ENCODE results near the gene PARP9. TPM values are rescaled to one million over a fixed set of nuclear protein-coding genes. Genes with fewer than 3 reads are reported as not detected.
"Not testable (repeated sequence)": the region's sequence is repeated elsewhere in the genome, so short reads cannot be mapped to it uniquely, and the experiment has no call there.

The PARP9 gene
- total RNA-seq, 1 donor from 2014 or later: 33.9 TPM

GRCh38 chr3:122535964-122536631, 28.0 kb downstream of the PARP9 start:
- intact Hi-C loops (cut with DNase I): no loop called here
- ATAC-seq: no peak
- DNase-seq (ENCODE audit: low spot score): no peak

GRCh38 chr3:122533931-122534334, 30.2 kb downstream of the PARP9 start:
- ATAC-seq: no peak

GRCh38 chr3:122533480-122533879, 30.6 kb downstream of the PARP9 start:
- DNase-seq (ENCODE audit: low spot score): no peak
- no peak for ATAC-seq
- intact Hi-C loops (cut with DNase I): no loop called here

More at GRCh38 chr3:122533931-122534334, 30.2 kb downstream of the PARP9 start:
- intact Hi-C loops (cut with DNase I): no loop called here
- no peak for DNase-seq (ENCODE audit: low spot score)

GRCh38 chr3:122530164-122530563, 33.9 kb downstream of the PARP9 start:
- intact Hi-C loops (cut with DNase I): no loop called here
- ATAC-seq: no peak

GRCh38 chr3:122523317-122523716, 40.8 kb downstream of the PARP9 start:
- no peak for ATAC-seq
- no peak for DNase-seq (ENCODE audit: low spot score)
- intact Hi-C loops (cut with DNase I): no loop called here

More at GRCh38 chr3:122530164-122530563, 33.9 kb downstream of the PARP9 start:
- no peak for DNase-seq (ENCODE audit: low spot score)

GRCh38 chr3:122520861-122521260, 43.2 kb downstream of the PARP9 start:
- DNase-seq (ENCODE audit: low spot score) (no peak), ATAC-seq (no peak)
- intact Hi-C loops (cut with DNase I): no loop called here

GRCh38 chr3:122519693-122520092, 44.4 kb downstream of the PARP9 start:
- ATAC-seq (no peak), DNase-seq (ENCODE audit: low spot score) (no peak)
- intact Hi-C loops (cut with DNase I): no loop called here

- intact Hi-C loops (cut with DNase I): no loop called here
- DNase-seq (ENCODE audit: low spot score) (no peak), ATAC-seq (no peak)
Measured at GRCh38 chr3:122516846-122517360, 47.2 kb downstream of the PARP9 start.

GRCh38 chr3:122515870-122516269, 48.2 kb downstream of the PARP9 start:
- ATAC-seq: no peak
- no peak for DNase-seq (ENCODE audit: low spot score)
- intact Hi-C loops (cut with DNase I): no loop called here

DNA sequence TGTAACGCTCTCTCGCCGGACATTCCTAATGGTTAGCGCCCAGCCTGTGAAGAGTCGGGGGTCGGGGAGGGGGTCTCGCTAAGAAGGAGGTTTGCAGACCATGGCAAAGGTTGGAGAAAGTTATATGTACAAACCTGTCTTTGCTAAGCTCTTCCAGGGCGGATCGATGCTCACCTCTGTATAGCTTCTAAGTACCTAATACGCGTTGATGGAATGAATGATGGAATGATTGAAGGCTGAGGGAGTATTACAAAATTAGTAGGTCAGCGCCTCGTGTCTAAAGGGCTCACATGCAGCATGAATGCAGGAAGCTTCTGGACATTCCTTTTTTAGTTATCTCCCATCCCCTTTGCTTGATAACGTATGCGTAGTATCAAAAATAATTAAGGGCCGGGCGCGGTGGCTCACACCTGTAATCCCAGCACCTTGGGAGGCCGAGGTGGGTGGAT, 49.1 kb downstream of the PARP9 start:
- intact Hi-C loops (cut with DNase I): no loop called here
- DNase-seq (ENCODE audit: low spot score) (no peak), ATAC-seq (no peak)

- intact Hi-C loops (cut with DNase I): no loop called here
- ATAC-seq (peak; percentile 98), DNase-seq (ENCODE audit: low spot score) (peak; percentile 90)
Measured at GRCh38 chr3:122514123-122515019, 49.7 kb downstream of the PARP9 start, which contains the start of gene KPNA1. Gene KPNA1 (minus strand): TSS chr3:122514939. CDS start chr3:122496565, 18,374 bp downstream.

DNA sequence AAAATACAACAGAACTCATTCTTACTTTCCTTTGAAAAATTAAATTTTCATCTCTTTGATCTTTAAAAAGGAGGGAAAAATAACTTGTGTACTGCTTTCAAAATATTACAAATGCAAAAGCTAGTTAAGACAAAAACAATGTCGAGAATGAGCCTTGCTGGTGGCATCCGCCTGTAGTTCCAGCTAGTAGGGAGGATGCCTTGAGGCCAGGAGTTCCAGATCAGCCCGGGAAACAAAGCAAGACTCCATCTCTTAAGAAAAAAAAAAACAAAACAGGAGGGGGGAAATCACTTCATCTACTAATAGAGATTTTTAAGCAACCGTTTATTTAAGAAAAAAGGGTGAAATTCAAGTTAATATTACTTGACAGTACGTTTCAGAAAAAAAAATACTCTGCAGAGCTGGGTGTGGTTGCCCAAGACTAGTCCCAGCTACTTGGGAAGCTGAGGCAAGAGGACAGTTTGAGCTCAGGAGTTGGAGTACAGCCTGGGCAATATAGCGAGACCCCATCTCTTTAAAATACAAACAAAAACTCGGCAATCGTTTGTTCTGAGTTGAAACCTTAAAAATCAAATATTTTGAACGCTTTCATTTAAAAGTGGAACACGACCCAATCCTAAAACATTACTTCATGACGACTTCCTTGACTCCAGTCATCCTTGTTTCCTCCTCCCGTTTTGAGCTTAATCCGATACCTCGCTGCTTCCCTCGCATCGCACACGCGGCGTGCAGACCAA, 50.5 kb downstream of the PARP9 start:
- intact Hi-C loops (cut with DNase I): no loop called here
- DNase-seq (ENCODE audit: low spot score) (no peak), ATAC-seq (no peak)

- no peak for DNase-seq (ENCODE audit: low spot score)
- no peak for ATAC-seq
- intact Hi-C loops (cut with DNase I): no loop called here
Measured at GRCh38 chr3:122512284-122512683, 51.8 kb downstream of the PARP9 start.

DNA sequence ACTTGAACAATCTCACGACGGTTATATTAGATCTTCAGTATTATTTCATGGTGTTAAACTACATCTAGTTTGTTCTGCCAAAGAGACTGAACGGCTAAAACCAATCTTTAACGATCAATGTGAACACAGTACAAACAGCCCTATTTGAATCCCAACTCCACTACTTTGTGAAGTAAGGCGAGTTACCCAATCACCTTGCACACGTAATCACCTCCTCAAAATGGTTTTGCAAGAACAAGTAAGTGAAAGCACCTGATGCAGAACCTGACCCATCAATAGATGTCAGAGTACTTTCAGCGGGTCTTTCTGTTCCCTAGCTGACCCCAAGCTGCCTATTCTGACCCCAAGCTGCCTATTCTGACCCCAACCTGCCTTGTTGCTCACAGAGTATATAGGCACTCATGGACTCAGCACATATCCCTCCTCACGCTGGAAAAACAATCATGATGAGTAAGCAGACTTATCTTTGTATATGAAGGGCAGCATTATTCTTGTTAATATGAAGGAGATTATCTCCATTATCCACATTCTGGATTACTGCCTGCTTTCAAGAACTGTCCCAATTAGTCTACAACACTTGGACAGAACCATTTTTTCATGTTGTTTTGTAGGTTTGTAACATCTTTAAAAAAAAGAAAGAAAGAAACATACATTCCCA, 53.1 kb downstream of the PARP9 start:
- DNase-seq (ENCODE audit: low spot score) (no peak), ATAC-seq (no peak)
- intact Hi-C loops (cut with DNase I): no loop called here

DNA sequence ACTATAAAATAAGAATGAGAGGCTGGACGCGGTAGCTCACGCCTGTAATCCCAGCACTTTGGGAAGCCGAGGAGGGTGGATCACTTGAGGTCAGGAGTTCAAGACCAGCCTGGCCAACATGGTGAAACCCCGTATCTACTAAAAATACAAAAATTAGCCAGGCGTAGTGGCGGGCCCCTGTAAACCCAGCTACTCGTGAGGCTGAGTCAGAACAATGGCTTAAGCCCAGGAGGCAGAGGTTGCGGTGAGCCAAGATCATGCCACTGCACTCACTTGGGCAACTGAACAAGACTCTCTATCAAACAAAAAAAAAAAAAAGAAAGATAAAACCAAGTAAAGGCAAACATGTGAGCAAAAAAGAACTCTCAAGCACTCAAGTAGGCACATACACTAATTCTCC, 55.2 kb downstream of the PARP9 start:
- DNase-seq (ENCODE audit: low spot score); intact Hi-C loops (cut with DNase I); ATAC-seq: not testable (repeated sequence)

- no peak for ATAC-seq
- DNase-seq (ENCODE audit: low spot score): no peak
- intact Hi-C loops (cut with DNase I): no loop called here
Measured at GRCh38 chr3:122508135-122508914, 55.8 kb downstream of the PARP9 start.

GRCh38 chr3:122506450-122506849, 57.6 kb downstream of the PARP9 start:
- ATAC-seq: no peak
- no peak for DNase-seq (ENCODE audit: low spot score)
- intact Hi-C loops (cut with DNase I): no loop called here

GRCh38 chr3:122505676-122506075, 58.4 kb downstream of the PARP9 start:
- ATAC-seq (no peak), DNase-seq (ENCODE audit: low spot score) (no peak)
- intact Hi-C loops (cut with DNase I): no loop called here
